Measurements from ENCODE around the gene ACP6.
"Not testable (repeated sequence)": the region's sequence is repeated elsewhere in the genome, so short reads cannot be mapped to it uniquely, and the experiment has no call there.

Gene ACP6

GRCh38 chr1:147618771-147619170 is 51.6 kb downstream of the ACP6 start:
- DNase-seq: no peak

- DNase-seq: no peak
Measured at GRCh38 chr1:147618077-147618569, 52.2 kb downstream of the ACP6 start.

GRCh38 chr1:147614966-147615365 is 55.4 kb downstream of the ACP6 start:
- DNase-seq: not testable (repeated sequence)

GRCh38 chr1:147613506-147613905 is 56.8 kb downstream of the ACP6 start:
- no peak for DNase-seq

- no peak for DNase-seq
Measured at GRCh38 chr1:147612366-147612765, 58.0 kb downstream of the ACP6 start.

GRCh38 chr1:147611586-147611985 is 58.7 kb downstream of the ACP6 start:
- no peak for DNase-seq

GRCh38 chr1:147611021-147611426 is 59.3 kb downstream of the ACP6 start:
- DNase-seq: no peak

GRCh38 chr1:147609358-147609757 is 61.0 kb downstream of the ACP6 start:
- no peak for DNase-seq

- DNase-seq: no peak
Measured at GRCh38 chr1:147608596-147608995, 61.7 kb downstream of the ACP6 start.

- DNase-seq: no peak
Measured at GRCh38 chr1:147605591-147605990, 64.7 kb downstream of the ACP6 start.

GRCh38 chr1:147603986-147604385 is 66.3 kb downstream of the ACP6 start:
- DNase-seq: no peak

- DNase-seq: no peak
Measured at GRCh38 chr1:147600119-147601111, 69.9 kb downstream of the ACP6 start.

GRCh38 chr1:147599362-147600118 is 70.8 kb downstream of the ACP6 start:
- DNase-seq: peak; percentile 97

GRCh38 chr1:147598621-147599361 is 71.5 kb downstream of the ACP6 start:
- peak; percentile 20 for DNase-seq

- no peak for DNase-seq
Measured at GRCh38 chr1:147597010-147597409, 73.3 kb downstream of the ACP6 start.
